Lower leg skin (tissue), 3 donors: ENCODE measurements around the gene CACNA1H.

Experiments
- CTCF ChIP-seq, 3 donors: fragments of 450-650 bp; IDR thresholded peaks; one replicate each; pipeline ENCODE4 v1.5.1; 2016; ENCODE audit warnings: antibody characterized with exemption in 3 of 3, mild to moderate bottlenecking in 3 of 3, moderate library complexity in 2 of 3
- POLR2A ChIP-seq, 2 donors: fragments of 450-650 bp; IDR thresholded peaks; one replicate each; pipeline ENCODE4 v1.6.1; 2016 to 2017; ENCODE audit warnings: antibody characterized with exemption in 2 of 2, mild to moderate bottlenecking in 1 of 2, moderate library complexity in 1 of 2

GRCh38 chr16:1173788-1174451 lies 21.0 kb downstream of the CACNA1H start:
- TF ChIP-seq CTCF (IDR thresholded peaks at IDR 0.05) (no peak), POLR2A (IDR thresholded peaks at IDR 0.05) (no peak)
